CD4-positive, alpha-beta T cell treated with Interleukin-12 subunit alpha and Interleukin-12 subunit beta, for 1 hour (primary cell): ENCODE results near the gene RCC1.
"Not testable (repeated sequence)": the region's sequence is repeated elsewhere in the genome, so short reads cannot be mapped to it uniquely, and the experiment has no call there.

Experiments used
- DNase-seq: peaks from one replicate; pipeline ENCODE4 v3.0.0-alpha.2; 2020

The RCC1 gene, protein sequence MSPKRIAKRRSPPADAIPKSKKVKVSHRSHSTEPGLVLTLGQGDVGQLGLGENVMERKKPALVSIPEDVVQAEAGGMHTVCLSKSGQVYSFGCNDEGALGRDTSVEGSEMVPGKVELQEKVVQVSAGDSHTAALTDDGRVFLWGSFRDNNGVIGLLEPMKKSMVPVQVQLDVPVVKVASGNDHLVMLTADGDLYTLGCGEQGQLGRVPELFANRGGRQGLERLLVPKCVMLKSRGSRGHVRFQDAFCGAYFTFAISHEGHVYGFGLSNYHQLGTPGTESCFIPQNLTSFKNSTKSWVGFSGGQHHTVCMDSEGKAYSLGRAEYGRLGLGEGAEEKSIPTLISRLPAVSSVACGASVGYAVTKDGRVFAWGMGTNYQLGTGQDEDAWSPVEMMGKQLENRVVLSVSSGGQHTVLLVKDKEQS

DNA sequence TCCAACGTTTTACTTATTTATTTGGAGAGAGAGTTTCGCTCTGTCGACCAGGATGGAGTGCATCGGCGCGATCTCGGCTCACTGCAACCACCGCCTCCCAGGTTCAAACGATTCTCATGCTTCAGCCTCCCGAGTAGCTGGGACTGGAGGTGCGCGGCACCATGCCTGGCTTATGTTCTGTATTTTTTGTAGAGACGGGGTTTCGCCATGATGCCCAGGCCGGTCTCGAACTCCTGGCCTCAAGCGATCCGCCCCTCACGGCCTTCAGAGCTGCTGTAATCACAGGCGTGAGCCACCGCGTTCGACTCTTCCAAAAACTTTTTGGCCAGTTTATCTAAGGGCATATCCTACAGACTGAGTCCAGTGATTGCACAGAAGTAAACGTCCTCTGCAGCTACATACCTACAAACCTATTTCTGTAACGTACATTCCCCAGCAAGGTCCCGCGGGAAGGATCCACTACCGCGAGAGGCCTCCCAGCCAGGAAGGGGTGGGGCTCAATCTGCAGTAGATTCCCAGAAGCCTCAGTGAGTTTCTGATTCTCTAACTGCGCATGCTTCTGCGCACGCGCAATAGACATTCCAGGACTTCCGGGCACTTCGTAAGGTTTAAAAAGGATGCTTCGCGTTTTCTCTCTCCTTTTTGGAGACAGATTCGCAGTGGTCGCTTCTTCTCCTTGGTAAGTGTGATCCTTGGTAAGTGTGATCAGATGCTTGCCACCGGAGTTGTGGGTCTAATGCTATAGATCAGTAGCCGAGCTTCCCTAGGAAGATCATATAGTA lies at the start of gene RCC1:
TSS of gene RCC1 (plus strand) at position 638 of the 782 bp plus-strand sequence. CDS start 23,824 bp downstream, outside the sequence.
- DNase-seq, result peak; percentile 98

GRCh38 chr1:28456078-28456477 lies 49.8 kb upstream of the RCC1 start:
- no peak for DNase-seq

- DNase-seq, result no peak
Measured at GRCh38 chr1:28457678-28458077, 48.2 kb upstream of the RCC1 start.

DNA sequence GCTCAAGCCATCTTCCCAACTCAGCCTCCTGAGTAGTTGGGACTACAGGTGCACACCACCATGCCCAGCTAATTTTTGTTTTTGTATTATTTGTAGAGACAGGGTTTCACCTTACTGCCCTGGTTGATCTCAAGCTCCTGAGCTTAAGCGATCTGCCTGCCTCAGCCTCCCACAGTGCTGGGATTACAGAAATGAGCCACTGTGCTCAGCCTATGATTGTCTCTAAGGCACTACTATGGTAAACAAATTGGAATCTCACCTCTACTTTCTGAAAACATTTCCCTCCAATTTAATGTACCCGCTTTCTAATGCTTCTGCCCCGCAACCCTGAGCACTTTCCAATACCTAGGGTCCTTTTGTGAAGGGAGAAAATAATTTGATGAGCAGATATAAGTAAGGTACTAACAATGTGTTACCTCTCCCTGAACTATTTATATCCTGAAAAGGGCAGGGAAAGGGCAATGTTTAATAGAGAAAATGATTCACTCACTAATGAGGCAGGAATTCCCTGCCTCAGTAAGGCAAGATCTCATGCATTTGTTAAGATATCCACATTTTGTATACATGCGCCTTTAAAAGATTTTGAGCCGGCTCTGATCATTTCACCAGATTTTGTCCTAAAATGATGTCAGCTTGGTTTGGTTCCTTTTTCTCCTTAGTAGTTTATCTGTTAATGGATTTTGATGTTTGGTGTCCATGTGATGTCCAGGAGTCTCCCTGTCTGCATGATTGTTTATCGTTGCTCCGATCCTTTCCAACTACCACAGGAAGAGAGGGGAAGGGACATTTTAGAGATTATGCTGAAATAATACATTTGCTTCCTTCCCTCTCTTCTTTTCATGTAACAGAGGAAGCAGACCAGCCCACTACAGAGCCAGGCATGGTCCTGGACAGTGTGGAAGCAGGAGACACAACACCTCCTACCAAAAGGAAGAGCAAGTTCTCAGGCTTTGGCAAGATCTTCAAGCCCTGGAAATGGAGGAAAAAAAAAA lies 47.3 kb upstream of the RCC1 start:
- DNase-seq, result no peak

DNA sequence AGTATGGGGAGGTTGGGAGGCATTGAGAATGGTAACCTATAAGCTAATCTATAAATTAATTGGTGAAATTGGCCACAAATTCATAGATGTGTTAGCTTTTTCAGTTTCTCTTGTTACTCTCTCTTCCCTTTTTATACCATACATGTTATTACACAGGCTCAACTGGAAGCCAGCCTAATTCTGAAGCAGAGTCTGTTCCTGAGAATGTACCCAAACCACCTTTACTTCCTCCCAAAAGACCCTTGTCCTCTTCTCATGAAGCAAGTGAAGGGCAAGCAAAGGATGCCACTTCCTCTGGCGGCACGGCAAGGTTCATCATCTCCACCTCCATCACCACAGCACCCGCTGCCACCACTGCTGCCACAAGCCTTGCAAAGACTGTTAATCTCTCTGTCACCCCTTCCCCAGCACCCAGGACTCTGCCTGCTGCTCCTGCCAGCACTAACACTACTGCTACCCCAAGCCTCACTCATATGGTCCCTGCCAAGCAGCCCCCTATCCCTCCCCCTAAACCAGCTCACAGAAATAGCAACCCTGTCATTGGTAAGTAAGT lies 39.5 kb upstream of the RCC1 start:
- no peak for DNase-seq

- DNase-seq, result no peak
Measured at GRCh38 chr1:28470146-28470545, 35.7 kb upstream of the RCC1 start.

GRCh38 chr1:28479497-28479896 lies 26.3 kb upstream of the RCC1 start:
- not testable (repeated sequence) for DNase-seq

DNA sequence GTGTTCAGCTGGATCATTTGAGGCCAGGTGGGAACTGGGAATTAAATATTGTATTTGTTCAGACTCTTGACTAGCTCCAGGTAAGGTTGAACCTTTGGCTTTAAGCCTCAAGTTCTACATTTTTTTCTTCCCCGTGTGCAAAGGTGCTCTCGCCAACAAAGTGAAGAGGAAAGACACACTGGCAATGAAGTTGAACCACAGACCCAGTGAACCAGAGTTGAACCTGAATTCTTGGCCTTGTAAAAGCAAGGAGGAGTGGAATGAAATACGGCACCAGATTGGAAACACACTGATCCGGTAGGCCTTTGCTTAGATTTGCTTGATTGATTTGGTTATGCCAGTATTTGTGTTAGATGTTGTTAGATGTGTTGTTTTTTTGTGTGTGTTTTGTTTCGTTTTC lies 25.5 kb upstream of the RCC1 start:
- DNase-seq, result no peak

DNA sequence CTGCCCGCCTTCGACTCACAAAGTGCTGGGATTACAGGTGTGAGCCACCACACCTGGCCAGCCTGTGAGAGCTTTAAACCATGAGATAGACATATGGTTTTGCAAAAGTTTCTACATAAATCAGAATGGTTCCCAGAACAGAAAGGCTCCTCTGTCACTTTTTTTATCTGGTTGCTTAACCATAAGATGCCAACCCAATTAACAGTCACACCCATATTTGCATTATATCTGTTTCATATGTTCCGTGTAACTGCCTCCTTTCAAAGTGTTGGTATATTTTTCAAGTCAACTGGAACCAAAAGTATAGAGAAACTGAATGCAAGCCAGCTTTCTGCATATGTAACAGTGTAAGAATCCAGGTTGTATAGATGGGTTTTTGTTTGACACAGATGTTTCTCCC lies 23.7 kb upstream of the RCC1 start:
- no peak for DNase-seq

- DNase-seq, result no peak
Measured at GRCh38 chr1:28482702-28483101, 23.1 kb upstream of the RCC1 start.

GRCh38 chr1:28494737-28495136 lies 11.1 kb upstream of the RCC1 start:
- no peak for DNase-seq

- DNase-seq, result no peak
Measured at GRCh38 chr1:28499553-28499952, 6.3 kb upstream of the RCC1 start.

DNA sequence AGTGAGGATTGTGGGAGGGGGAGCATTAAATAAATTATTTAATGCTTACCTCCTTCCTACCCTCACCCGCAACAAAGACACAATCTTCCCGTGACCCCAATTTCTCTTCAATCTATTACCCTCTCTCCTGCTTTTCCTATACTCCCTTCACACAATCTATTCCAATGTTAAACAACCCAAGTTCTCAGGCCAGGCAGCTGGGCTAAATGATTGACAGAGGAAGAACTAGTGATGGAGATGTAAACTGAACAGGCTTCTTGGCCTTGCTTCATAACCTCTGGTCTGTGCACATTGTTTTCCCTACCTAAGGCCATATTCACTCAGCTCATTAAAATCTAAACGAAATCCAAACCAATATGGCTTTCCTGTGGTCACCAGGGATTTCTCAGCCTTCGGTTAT lies 3.9 kb upstream of the RCC1 start:
- no peak for DNase-seq

GRCh38 chr1:28503117-28503516 lies 2.7 kb upstream of the RCC1 start:
- DNase-seq, result no peak

DNA sequence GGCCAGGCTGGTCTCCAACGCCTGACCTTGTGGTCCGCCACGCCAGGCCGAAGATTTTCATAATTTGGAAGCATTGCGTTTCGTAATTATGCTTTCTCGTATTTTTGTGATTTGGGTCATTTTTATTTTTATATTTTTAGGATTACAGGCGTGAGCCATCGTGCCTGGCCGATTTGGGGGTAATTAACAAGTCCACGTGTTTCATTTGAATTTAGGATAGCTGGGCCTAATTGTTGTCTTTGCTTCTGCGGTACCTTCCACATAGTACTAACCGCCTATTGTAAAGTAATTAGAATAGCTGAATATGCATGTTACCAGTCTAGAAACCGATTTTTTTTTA lies 1.0 kb downstream of the RCC1 start:
- no peak for DNase-seq

DNA sequence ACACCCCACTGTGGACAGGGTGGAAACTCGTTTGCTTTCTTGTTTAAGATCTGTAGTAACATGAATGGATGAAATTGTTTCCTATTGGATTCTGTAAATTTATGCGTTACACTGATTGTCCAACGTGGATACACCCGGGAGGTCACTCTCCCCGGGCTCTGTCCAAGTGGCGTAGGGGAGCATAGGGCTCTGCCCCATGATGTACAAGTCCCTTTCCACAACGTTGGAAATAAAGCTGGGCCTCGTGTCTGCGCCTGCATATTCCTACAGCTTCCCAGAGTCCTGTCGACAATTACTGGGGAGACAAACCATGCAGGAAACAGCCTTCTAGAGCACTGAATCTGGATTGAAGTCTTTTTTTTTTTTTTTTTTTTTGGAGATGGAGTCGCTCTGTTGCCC lies 1.4 kb downstream of the RCC1 start:
- DNase-seq, result no peak

GRCh38 chr1:28507646-28508434 lies 2.0 kb downstream of the RCC1 start:
- DNase-seq, result no peak

GRCh38 chr1:28508435-28508754 lies 2.6 kb downstream of the RCC1 start:
- DNase-seq, result no peak

DNA sequence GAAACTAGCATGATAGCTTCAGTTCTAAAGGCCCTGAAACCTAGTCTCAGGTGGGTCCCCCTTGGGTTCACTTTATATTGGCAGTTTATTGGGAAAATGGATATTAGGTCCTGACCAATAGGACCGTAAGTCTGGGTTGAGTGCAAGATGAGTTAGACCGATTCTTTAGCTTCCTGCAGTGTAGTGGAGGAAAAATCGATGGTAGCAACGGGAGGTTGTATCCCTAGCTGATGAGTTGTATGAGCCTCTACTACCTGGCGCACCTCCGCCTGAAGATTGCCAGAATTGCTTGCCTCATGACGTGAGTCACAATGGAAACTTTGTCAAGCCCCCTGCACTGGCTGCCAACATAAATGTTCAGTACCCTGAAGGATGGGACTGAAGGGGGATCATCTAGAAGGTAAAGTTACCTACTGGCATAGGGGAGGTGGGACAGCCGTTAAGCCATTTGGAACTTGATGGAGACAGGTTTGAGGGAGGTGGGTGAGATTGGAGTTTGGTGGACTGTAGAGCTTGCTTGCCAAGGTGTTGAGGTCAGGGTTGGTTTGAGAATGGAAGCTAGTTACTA lies 3.9 kb downstream of the RCC1 start:
- no peak for DNase-seq

GRCh38 chr1:28510273-28510969 lies 4.6 kb downstream of the RCC1 start:
- no peak for DNase-seq

DNA sequence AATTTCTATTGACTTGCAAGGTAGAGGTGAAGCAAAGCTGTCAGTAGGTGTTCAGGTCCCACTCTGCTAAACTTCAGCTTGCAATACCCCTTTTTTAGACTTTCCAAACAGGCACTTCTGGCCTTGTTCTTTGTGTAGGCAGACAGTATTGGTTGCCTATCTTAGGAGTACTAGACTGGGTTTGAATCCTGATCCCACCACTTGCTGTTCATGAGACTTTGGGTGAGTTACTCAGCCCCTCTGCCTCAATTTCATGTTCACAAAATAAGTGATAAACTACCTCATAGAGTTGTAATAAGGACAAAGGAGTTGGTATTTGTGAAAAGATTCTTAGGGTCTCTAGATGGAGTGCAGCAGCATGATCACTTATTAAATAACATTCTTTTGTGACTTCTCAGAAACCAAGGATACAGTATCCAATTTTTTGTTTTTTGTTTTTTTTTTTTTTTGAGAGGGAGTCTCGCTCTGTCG lies 5.2 kb downstream of the RCC1 start:
- DNase-seq, result no peak
